Activated naive CD4-positive, alpha-beta T cell treated with anti-CD3 and anti-CD28 coated beads, Interleukin-2, amount 50 U/mL, for 72 hours (primary cell): Measurements from ENCODE around the gene OPCML. TPM values are rescaled to one million over a fixed set of nuclear protein-coding genes. Genes with fewer than 3 reads are reported as not detected.

Experiments used
- ATAC-seq, 2 donors: fragments of 150-1000 bp; cut with Tn5 transposase; 2 replicates each; pipeline ENCODE4 v1.10.0; 2021; ENCODE audit warnings: mild to moderate bottlenecking in 2 of 2, moderate library complexity in 2 of 2
- DNase-seq, 2 donors: peaks; one replicate each; pipeline ENCODE4 v3.0.0; 2021 to 2022; ENCODE audit warnings: low spot score in 2 of 2
- H3K27ac Mint-ChIP-seq, 2 donors: one replicate each; pipeline ENCODE4 v1.8.0; 2022; ENCODE audit warnings: mild to moderate bottlenecking in 2 of 2, mixed read lengths in 2 of 2
- H3K36me3 Mint-ChIP-seq, 2 donors: one replicate each; pipeline ENCODE4 v1.8.0; 2022; ENCODE audit warnings: mixed read lengths in 2 of 2
- H3K9me3 Mint-ChIP-seq, 2 donors: one replicate each; pipeline ENCODE4 v1.8.0; 2022; ENCODE audit warnings: mixed read lengths in 2 of 2
- total RNA-seq, 2 donors: library from RNA; stranded (reverse); gene quantifications; one replicate each; pipeline ENCODE4 v1.2.3, GENCODE V29; 2022

Gene OPCML
- total RNA-seq, 2 donors from 2014 or later, result not detected

GRCh38 chr11:132493801-132494200, 1038.5 kb downstream of the OPCML start:
- Mint-ChIP-seq H3K36me3 (peaks cover 0 to 7% of the 10 kb centered on the region in 2 donors), H3K27ac (no peak overlapping the region), H3K9me3 (peaks cover 31% of the 10 kb centered on the region in 2 donors)
- no peak for DNase-seq
- no peak for ATAC-seq

- DNase-seq (no peak), ATAC-seq (no peak)
- H3K27ac Mint-ChIP-seq, result no peak overlapping the region
- peaks cover 40 to 43% of the 10 kb centered on the region in 2 donors for H3K9me3 Mint-ChIP-seq
- H3K36me3 Mint-ChIP-seq, result peaks cover 7% of the 10 kb centered on the region in 2 donors
These were observed 1041.3 kb downstream of the OPCML start for GRCh38 chr11:132490978-132491377.

- Mint-ChIP-seq H3K9me3 (peaks cover 26 to 28% of the 10 kb centered on the region in 2 donors), H3K36me3 (peaks cover 4 to 7% of the 10 kb centered on the region in 2 donors), H3K27ac (no peak overlapping the region)
These were observed 1046.2 kb downstream of the OPCML start for GRCh38 chr11:132486060-132486459.

GRCh38 chr11:132475026-132475425, 1057.3 kb downstream of the OPCML start:
- Mint-ChIP-seq H3K9me3 (peaks cover 0 to 15% of the 10 kb centered on the region in 2 donors), H3K27ac (no peak overlapping the region), H3K36me3 (peaks cover 0 to 7% of the 10 kb centered on the region in 2 donors)
- ATAC-seq (no peak), DNase-seq (no peak)

More at GRCh38 chr11:132486060-132486459, 1046.2 kb downstream of the OPCML start:
- no peak for ATAC-seq
- DNase-seq, result no peak

- H3K9me3 Mint-ChIP-seq, result peaks cover 0 to 4% of the 10 kb centered on the region in 2 donors
- H3K27ac Mint-ChIP-seq, result no peak overlapping the region
- H3K36me3 Mint-ChIP-seq, result peaks cover 0 to 4% of the 10 kb centered on the region in 2 donors
- DNase-seq, result no peak
- no peak for ATAC-seq
These were observed 1059.7 kb downstream of the OPCML start for GRCh38 chr11:132472411-132473172.

- ATAC-seq (no peak), DNase-seq (no peak)
- no peaks in the 10 kb centered on the region for H3K9me3 Mint-ChIP-seq
- H3K27ac Mint-ChIP-seq, result no peak overlapping the region
- H3K36me3 Mint-ChIP-seq, result no peaks in the 10 kb centered on the region
These were observed 1060.8 kb downstream of the OPCML start for GRCh38 chr11:132471466-132471865.

GRCh38 chr11:132466983-132467382, 1065.3 kb downstream of the OPCML start:
- H3K9me3 Mint-ChIP-seq, result no peaks in the 10 kb centered on the region
- H3K36me3 Mint-ChIP-seq, result no peaks in the 10 kb centered on the region
- ATAC-seq (no peak), DNase-seq (no peak)
- H3K27ac Mint-ChIP-seq, result no peak overlapping the region

- H3K27ac Mint-ChIP-seq, result no peak overlapping the region
These were observed 1067.4 kb downstream of the OPCML start for GRCh38 chr11:132464939-132465338.

GRCh38 chr11:132464003-132464342, 1068.3 kb downstream of the OPCML start:
- H3K27ac Mint-ChIP-seq, result no peak overlapping the region
- H3K9me3 Mint-ChIP-seq, result peaks cover 10 to 17% of the 10 kb centered on the region in 2 donors
- ATAC-seq (no peak), DNase-seq (no peak)
- no peaks in the 10 kb centered on the region for H3K36me3 Mint-ChIP-seq

More at GRCh38 chr11:132464939-132465338, 1067.4 kb downstream of the OPCML start:
- ATAC-seq (no peak), DNase-seq (no peak)
- peaks cover 10 to 17% of the 10 kb centered on the region in 2 donors for H3K9me3 Mint-ChIP-seq
- H3K36me3 Mint-ChIP-seq, result no peaks in the 10 kb centered on the region

- no peak for ATAC-seq
- H3K36me3 Mint-ChIP-seq, result no peaks in the 10 kb centered on the region
These were observed 1068.9 kb downstream of the OPCML start for GRCh38 chr11:132463295-132464002.

GRCh38 chr11:132459736-132460135, 1072.6 kb downstream of the OPCML start:
- no peaks in the 10 kb centered on the region for H3K36me3 Mint-ChIP-seq
- peaks cover 10 to 17% of the 10 kb centered on the region in 2 donors for H3K9me3 Mint-ChIP-seq
- ATAC-seq, result no peak
- no peak overlapping the region for H3K27ac Mint-ChIP-seq
- DNase-seq, result no peak

More at GRCh38 chr11:132463295-132464002, 1068.9 kb downstream of the OPCML start:
- no peak for DNase-seq
- Mint-ChIP-seq H3K9me3 (peaks cover 10 to 17% of the 10 kb centered on the region in 2 donors), H3K27ac (no peak overlapping the region)

GRCh38 chr11:132457445-132457844, 1074.9 kb downstream of the OPCML start:
- DNase-seq (no peak), ATAC-seq (no peak)
- no peaks in the 10 kb centered on the region for H3K36me3 Mint-ChIP-seq
- H3K27ac Mint-ChIP-seq, result no peak overlapping the region
- H3K9me3 Mint-ChIP-seq, result peaks cover 17 to 22% of the 10 kb centered on the region in 2 donors

GRCh38 chr11:132456751-132457328, 1075.5 kb downstream of the OPCML start:
- no peaks in the 10 kb centered on the region for H3K36me3 Mint-ChIP-seq
- ATAC-seq, result no peak
- DNase-seq, result no peak
- H3K27ac Mint-ChIP-seq, result no peak overlapping the region
- H3K9me3 Mint-ChIP-seq, result peaks cover 17 to 23% of the 10 kb centered on the region in 2 donors

- DNase-seq, result no peak
- Mint-ChIP-seq H3K9me3 (peaks cover 6 to 14% of the 10 kb centered on the region in 2 donors), H3K27ac (no peak overlapping the region), H3K36me3 (no peaks in the 10 kb centered on the region)
- ATAC-seq, result no peak
These were observed 1077.3 kb downstream of the OPCML start for GRCh38 chr11:132455044-132455443.

- no peak for DNase-seq
- ATAC-seq, result no peak
- peaks cover 7 to 14% of the 10 kb centered on the region in 2 donors for H3K9me3 Mint-ChIP-seq
- no peaks in the 10 kb centered on the region for H3K36me3 Mint-ChIP-seq
- no peak overlapping the region for H3K27ac Mint-ChIP-seq
These were observed 1078.9 kb downstream of the OPCML start for GRCh38 chr11:132453406-132453805.

GRCh38 chr11:132452616-132453015, 1079.7 kb downstream of the OPCML start:
- H3K9me3 Mint-ChIP-seq, result peaks cover 7 to 17% of the 10 kb centered on the region in 2 donors
- H3K36me3 Mint-ChIP-seq, result no peaks in the 10 kb centered on the region
- DNase-seq, result no peak
- no peak overlapping the region for H3K27ac Mint-ChIP-seq
- ATAC-seq, result no peak

GRCh38 chr11:132451942-132452601, 1080.2 kb downstream of the OPCML start:
- Mint-ChIP-seq H3K36me3 (no peaks in the 10 kb centered on the region), H3K27ac (no peak overlapping the region), H3K9me3 (peaks cover 7 to 17% of the 10 kb centered on the region in 2 donors)
- ATAC-seq (no peak), DNase-seq (no peak)
